GM12892 (cell line): ENCODE data around the gene LRRC8C.
"Not testable (repeated sequence)": the region's sequence is repeated elsewhere in the genome, so short reads cannot be mapped to it uniquely, and the experiment has no call there.

Experiments
- POLR2A ChIP-seq: IDR thresholded peaks from 2 replicates; pipeline ENCODE4 v1.6.1; 2011; ENCODE audit warnings: low read depth, low read length, control low read depth
- POLR2AphosphoS5 ChIP-seq: IDR thresholded peaks from 2 replicates; pipeline ENCODE4 v1.6.1; 2011; ENCODE audit warnings: low read depth, low read length, control low read depth
- TAF1 ChIP-seq: IDR thresholded peaks from 2 replicates; pipeline ENCODE4 v1.6.1; 2011; ENCODE audit warnings: low read depth, mild to moderate bottlenecking, control low read depth, low read length, borderline replicate concordance

GRCh38 chr1:89629600-89629999, 3.3 kb upstream of the LRRC8C start:
- TF ChIP-seq POLR2A, POLR2AphosphoS5, TAF1: not testable (repeated sequence)
